IMR-90 (cell line): ENCODE results near the gene SLC37A4. TPM values are rescaled to one million over a fixed set of nuclear protein-coding genes. Genes with fewer than 3 reads are reported as not detected.

Experiments used
- ATAC-seq: fragments of 200-7000 bp; cut with Tn5 transposase; 2 replicates; pipeline ENCODE4 v1.9.1; 2020; ENCODE audit warnings: low read depth, mild to moderate bottlenecking, moderate library complexity
- BruUV-seq: library from RNA; stranded (reverse); fragments of 400-500 nt; replicated peaks from 2 replicates; lab custom pipeline; 2021; lab: Mats Ljungman, UMichigan
- CTCF ChIA-PET: fragments of 300-600 bp; formaldehyde crosslinking; extraction: SDS; loops from one replicate; lab custom pipeline; 2021; ENCODE audit warnings: antibody characterized with exemption; lab: Yijun Ruan, JAX
- POLR2A ChIA-PET: fragments of 300-600 bp; sonication (Branson Sonifier 250); formaldehyde crosslinking; loops from one replicate; lab custom pipeline; 2022; ENCODE audit warnings: antibody characterized with exemption; ENCODE audit not compliant: unreplicated experiment; lab: Charles Lee
- DNase-seq: peaks from one replicate; pipeline ENCODE4 v3.0.0; 2013
- H2AFZ ChIP-seq: replicated peaks from 2 replicates; pipeline ENCODE3; 2013; ENCODE audit warnings: low read length, mild to moderate bottlenecking; ENCODE audit not compliant: poor library complexity
- H2AK5ac ChIP-seq: 2 replicates; pipeline ENCODE4 v1.6.1; 2013; ENCODE audit warnings: low read depth, low read length, inconsistent platforms
- H2AK9ac ChIP-seq: replicated peaks from 2 replicates; pipeline ENCODE3; 2013; ENCODE audit warnings: mild to moderate bottlenecking, low read depth, low read length, moderate library complexity; ENCODE audit not compliant: poor library complexity
- H2BK120ac ChIP-seq: 2 replicates; pipeline ENCODE4 v1.6.1; 2013; ENCODE audit warnings: low read depth, low read length, inconsistent platforms
- H2BK15ac ChIP-seq: 3 replicates; pipeline ENCODE4 v1.6.1; 2013; ENCODE audit warnings: low read depth, low read length, inconsistent platforms
- H2BK20ac ChIP-seq: 2 replicates; pipeline ENCODE4 v1.6.1; 2013; ENCODE audit warnings: low read depth, mild to moderate bottlenecking, inconsistent platforms, low read length, moderate library complexity
- H2BK5ac ChIP-seq: 2 replicates; pipeline ENCODE4 v1.6.1; 2013; ENCODE audit warnings: mild to moderate bottlenecking, low read depth, low read length, inconsistent platforms; ENCODE audit not compliant: poor library complexity, severe bottlenecking
- H3K14ac ChIP-seq: replicated peaks from 2 replicates; pipeline ENCODE4 v1.6.1; 2013; ENCODE audit warnings: low read depth, low read length, inconsistent platforms
- H3K18ac ChIP-seq: 2 replicates; pipeline ENCODE4 v1.6.1; 2013; ENCODE audit warnings: low read depth, low read length, control low read depth
- H3K23ac ChIP-seq: 2 replicates; pipeline ENCODE4 v1.6.1; 2013; ENCODE audit warnings: low read depth, low read length, inconsistent platforms
- H3K27ac ChIP-seq: 2 replicates; pipeline ENCODE4 v1.5.1; 2013; ENCODE audit warnings: mild to moderate bottlenecking, control low read depth, low read length; ENCODE audit not compliant: insufficient read depth
- H3K27me3 ChIP-seq: 2 replicates; pipeline ENCODE4 v1.6.1; 2013; ENCODE audit warnings: low read length; ENCODE audit not compliant: control insufficient read depth, insufficient read depth
- H3K36me3 ChIP-seq: 2 replicates; pipeline ENCODE4 v1.6.1; 2013; ENCODE audit warnings: low read length, mixed read lengths; ENCODE audit not compliant: control insufficient read depth, insufficient read depth
- H3K4ac ChIP-seq: 2 replicates; pipeline ENCODE4 v1.6.1; 2013; ENCODE audit warnings: low read depth, low read length, inconsistent platforms
- H3K4me1 ChIP-seq: 2 replicates; pipeline ENCODE4 v1.6.1; 2013; ENCODE audit warnings: low read length, mixed read lengths; ENCODE audit not compliant: control insufficient read depth, insufficient read depth
- H3K4me2 ChIP-seq: 2 replicates; pipeline ENCODE4 v1.6.1; 2013; ENCODE audit warnings: low read depth, mild to moderate bottlenecking, control low read depth, low read length, moderate library complexity
- H3K4me3 ChIP-seq: 2 replicates; pipeline ENCODE4 v1.5.1; 2013; ENCODE audit warnings: low read depth, mild to moderate bottlenecking, control low read depth, low read length, moderate library complexity; ENCODE audit not compliant: insufficient read depth
- H3K56ac ChIP-seq: 2 replicates; pipeline ENCODE4 v1.6.1; 2013; ENCODE audit warnings: low read length, inconsistent platforms; ENCODE audit not compliant: insufficient read depth; ENCODE audit errors: extremely low read depth
- H3K79me1 ChIP-seq, 2 experiments: 2 replicates each; pipeline ENCODE4 v1.6.1; 2013; ENCODE audit warnings: low read length in 2 of 2, inconsistent platforms in 1 of 2, low read depth in 1 of 2
- H3K9ac ChIP-seq: 2 replicates; pipeline ENCODE4 v1.6.1; 2013; ENCODE audit warnings: low read depth, low read length, control low read depth
- H3K9me1 ChIP-seq: 2 replicates; pipeline ENCODE4 v1.6.1; 2013; ENCODE audit warnings: low read length, inconsistent platforms; ENCODE audit not compliant: insufficient read depth
- H3K9me3 ChIP-seq: 2 replicates; pipeline ENCODE4 v1.6.1; 2013; ENCODE audit warnings: low read length; ENCODE audit not compliant: control insufficient read depth, insufficient read depth
- H4K20me1 ChIP-seq: 2 replicates; pipeline ENCODE4 v1.6.1; 2013; ENCODE audit warnings: low read length, inconsistent platforms; ENCODE audit not compliant: insufficient read depth
- H4K5ac ChIP-seq: 2 replicates; pipeline ENCODE4 v1.6.1; 2013; ENCODE audit warnings: mild to moderate bottlenecking, low read depth, low read length, control low read depth
- H4K8ac ChIP-seq, 2 experiments: 2 replicates each; pipeline ENCODE4 v1.6.1; 2013; ENCODE audit warnings: low read depth in 2 of 2, low read length in 2 of 2, control low read depth in 1 of 2, inconsistent platforms in 1 of 2
- H4K91ac ChIP-seq: 2 replicates; pipeline ENCODE4 v1.6.1; 2013; ENCODE audit warnings: low read depth, low read length, inconsistent platforms; ENCODE audit not compliant: insufficient read depth
- BHLHE40 ChIP-seq: fragments of 150-350 bp; IDR thresholded peaks from 2 replicates; pipeline ENCODE4 v1.6.1; 2016; ENCODE audit warnings: mild to moderate bottlenecking, low read depth, low read length
- CEBPB ChIP-seq: IDR thresholded peaks from 2 replicates; pipeline ENCODE4 v1.6.1; 2012; ENCODE audit warnings: low read depth, low read length, improper control_type of control experiment
- CHD1 ChIP-seq: IDR thresholded peaks from 2 replicates; pipeline ENCODE4 v1.6.1; 2012; ENCODE audit warnings: low read depth, low read length, improper control_type of control experiment
- CTCF ChIP-seq: conservative IDR thresholded peaks from 2 replicates; pipeline ENCODE4 v1.5.1; 2012; ENCODE audit warnings: mild to moderate bottlenecking, low read depth, low read length, improper control_type of control experiment
- FOS ChIP-seq: fragments of 150-350 bp; IDR thresholded peaks from 2 replicates; pipeline ENCODE4 v1.6.1; 2016; ENCODE audit warnings: low read depth, low read length
- MAFK ChIP-seq: IDR thresholded peaks from 2 replicates; pipeline ENCODE4 v1.6.1; 2012; ENCODE audit warnings: low read depth, low read length, improper control_type of control experiment
- NFE2L2 ChIP-seq: fragments of 150-350 bp; IDR thresholded peaks from 2 replicates; pipeline ENCODE4 v1.6.1; 2016; ENCODE audit warnings: low read depth, mild to moderate bottlenecking, low read length
- POLR2A ChIP-seq: IDR thresholded peaks from 2 replicates; pipeline ENCODE4 v1.6.1; 2012; ENCODE audit warnings: mild to moderate bottlenecking, low read depth, low read length
- RAD21 ChIP-seq: IDR thresholded peaks from 2 replicates; pipeline ENCODE4 v1.6.1; 2012; ENCODE audit warnings: low read length, improper control_type of control experiment
- RCOR1 ChIP-seq: IDR thresholded peaks from 2 replicates; pipeline ENCODE4 v1.6.1; 2012; ENCODE audit warnings: mild to moderate bottlenecking, low read length, improper control_type of control experiment; ENCODE audit not compliant: insufficient replicate concordance
- SMC3 ChIP-seq: fragments of 150-350 bp; IDR thresholded peaks from 2 replicates; pipeline ENCODE4 v1.6.1; 2016; ENCODE audit warnings: low read depth, mild to moderate bottlenecking, antibody characterized with exemption, low read length, moderate library complexity
- USF2 ChIP-seq: fragments of 150-350 bp; IDR thresholded peaks from 2 replicates; pipeline ENCODE4 v1.6.1; 2017; ENCODE audit warnings: mild to moderate bottlenecking, antibody characterized with exemption, low read length, low read depth
- WGBS, 2 experiments: methylation state at CpG; one replicate each; pipeline versions ENCODE4 v1.1.5 to v1.1.7; 2013; ENCODE audit warnings: missing lambda C conversion rate in 2 of 2; ENCODE audit not compliant: insufficient read length in 1 of 2; ENCODE audit errors: extremely low coverage in 2 of 2; 5-methylcytosine and 5-hydroxymethylcytosine counted together
- dilution Hi-C: fragments of 300-500 bp; cut with HindIII; formaldehyde crosslinking; loops from one replicate; pipeline ENCODE4 v1.14.3; 2018; ENCODE audit warnings: low sequenced_read_pairs; ENCODE audit not compliant: unreplicated experiment
- in situ Hi-C: fragments of 300-500 bp; cut with MboI; formaldehyde crosslinking; loops from 3 replicates; pipeline ENCODE4 v1.14.3; 2019; ENCODE audit warnings: low sequenced_read_pairs, inconsistent platforms, mixed read lengths
- intact Hi-C: fragments of 100-400 bp; cut with micrococcal nuclease; formaldehyde crosslinking; loops from 2 replicates; pipeline ENCODE4 v1.10.0; 2022
- polyA plus RNA-seq, 3 experiments: library from polyadenylated mRNA; depleted of rRNA; stranded (reverse); fragments of >200 nt; gene quantifications; 2 replicates each; pipeline ENCODE4 v1.2.3, GENCODE V29; 2012; ENCODE audit warnings: low replicate concordance in 1 of 3
- total RNA-seq: library from RNA; depleted of rRNA; stranded (reverse); fragments of >200 nt; gene quantifications from 2 replicates; pipeline ENCODE4 v1.2.3, GENCODE V29; 2012
- TF ChIP-seq, protein P1 (sequence below): fragments of 150-350 bp; IDR thresholded peaks from 2 replicates; pipeline ENCODE4 v1.6.1; 2016; ENCODE audit warnings: low read depth, mild to moderate bottlenecking, low read length, moderate library complexity, borderline replicate concordance

The SLC37A4 gene
- total and polyA plus RNA-seq, 2 of the 4 experiments (the other 2 are of a cell fraction): 7.5 to 14.3 TPM

- H3K9me3 ChIP-seq: no peaks in the 10 kb centered on the region
- no peak overlapping the region for H3K14ac ChIP-seq
- H2BK15ac ChIP-seq: no peak overlapping the region
- no peak overlapping the region for H3K56ac ChIP-seq
- WGBS, 2 experiments: 100% methylated on average over 3 of the region's 9 CpGs; no CpG with 5 or more reads in 1 of the 2 experiments
- no peak overlapping the region for H2BK5ac ChIP-seq
- H3K79me1 ChIP-seq: no peaks in the 10 kb centered on the region
- H3K18ac ChIP-seq: no peak overlapping the region
- no peak overlapping the region for H4K91ac ChIP-seq
- H2AK5ac ChIP-seq: no peak overlapping the region
- H3K36me3 ChIP-seq: peaks cover 27% of the 10 kb centered on the region
- intact Hi-C loops: no loop called here
- H3K4me2 ChIP-seq: no peak overlapping the region
- H3K4me3 ChIP-seq: no peak overlapping the region
- H3K23ac ChIP-seq: no peak overlapping the region
- H3K27ac ChIP-seq: no peak overlapping the region
- DNase-seq (no peak), ATAC-seq (no peak)
- H3K9me1 ChIP-seq: no peaks in the 10 kb centered on the region
- H4K5ac ChIP-seq: no peak overlapping the region
- no TSS peak for BruUV-seq
- H2BK120ac ChIP-seq: no peak overlapping the region
- ChIA-PET CTCF (no interaction called here), POLR2A (no interaction called here)
- no peak overlapping the region for H2AK9ac ChIP-seq
- no peak overlapping the region for H3K9ac ChIP-seq
- in situ Hi-C loops: no loop called here
- TF ChIP-seq FOS (no peak), MAFK (no peak), RAD21 (no peak), USF2 (no peak), POLR2A (no peak), SMC3 (no peak), BHLHE40 (no peak), NFE2L2 (no peak), RCOR1 (no peak), CEBPB (no peak), CHD1 (no peak), CTCF (no peak)
- TF ChIP-seq, protein P1, sequence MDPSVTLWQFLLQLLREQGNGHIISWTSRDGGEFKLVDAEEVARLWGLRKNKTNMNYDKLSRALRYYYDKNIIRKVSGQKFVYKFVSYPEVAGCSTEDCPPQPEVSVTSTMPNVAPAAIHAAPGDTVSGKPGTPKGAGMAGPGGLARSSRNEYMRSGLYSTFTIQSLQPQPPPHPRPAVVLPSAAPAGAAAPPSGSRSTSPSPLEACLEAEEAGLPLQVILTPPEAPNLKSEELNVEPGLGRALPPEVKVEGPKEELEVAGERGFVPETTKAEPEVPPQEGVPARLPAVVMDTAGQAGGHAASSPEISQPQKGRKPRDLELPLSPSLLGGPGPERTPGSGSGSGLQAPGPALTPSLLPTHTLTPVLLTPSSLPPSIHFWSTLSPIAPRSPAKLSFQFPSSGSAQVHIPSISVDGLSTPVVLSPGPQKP: no peak
- no peaks in the 10 kb centered on the region for H3K27me3 ChIP-seq
- no peak overlapping the region for H4K8ac ChIP-seq
- H2BK20ac ChIP-seq: no peak overlapping the region
- no peak overlapping the region for H3K4ac ChIP-seq
- dilution Hi-C loops: no loop called here
- no peaks in the 10 kb centered on the region; the same call in 1 of the 2 replicates for H4K20me1 ChIP-seq
- H2AFZ ChIP-seq: no peak overlapping the region
- H3K4me1 ChIP-seq: no peaks in the 10 kb centered on the region
These were observed 12.2 kb upstream of the SLC37A4 start for GRCh38 chr11:119042927-119043326.
